DMS79 treated with DMSO at 0.1 percent for 48 hours (cell line): Measurements from ENCODE around the gene WNT6.

ENCODE experiments used
- DNase-seq: peaks from one replicate; lab custom pipeline; 2025; lab: John Stamatoyannopoulos, UW

Gene WNT6

DNA sequence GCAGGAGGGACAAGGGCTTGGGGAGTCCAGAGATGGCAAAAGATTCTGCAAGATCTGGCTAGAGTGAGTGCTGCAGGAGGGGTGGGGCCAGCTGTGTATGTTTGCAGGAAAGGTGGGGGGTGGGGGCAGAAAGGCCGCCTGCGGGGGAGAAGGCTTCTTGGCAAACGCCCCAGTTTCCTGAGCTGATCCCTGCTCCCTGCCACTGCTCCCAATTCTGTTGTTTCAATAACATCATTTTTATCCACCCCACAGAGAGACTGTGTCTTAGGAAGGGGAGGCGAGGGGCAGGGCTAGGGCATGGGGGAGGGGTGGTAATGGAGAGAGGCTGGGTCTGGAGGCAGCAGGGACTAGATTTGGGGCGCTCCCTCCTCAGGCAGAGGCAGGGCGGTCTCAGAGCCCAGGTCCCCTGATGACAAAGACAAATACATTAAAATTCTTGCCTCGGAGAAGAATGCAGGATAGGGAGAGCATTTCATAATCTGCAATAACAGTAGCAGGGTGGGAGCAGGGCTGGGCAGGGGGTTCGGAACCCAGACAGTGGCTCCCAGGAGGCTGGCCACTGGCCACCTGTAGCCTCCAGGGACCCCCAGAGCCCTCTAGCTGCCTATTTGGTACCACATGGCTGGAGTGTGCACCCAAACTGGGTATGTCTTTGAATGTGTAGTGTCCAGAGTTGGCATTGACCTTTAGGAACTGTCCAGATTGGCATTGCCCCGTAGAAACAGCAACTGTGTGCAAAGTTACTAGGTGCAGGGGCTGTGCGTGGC is 2.1 kb upstream of the WNT6 start:
- DNase-seq: no peak

DNA sequence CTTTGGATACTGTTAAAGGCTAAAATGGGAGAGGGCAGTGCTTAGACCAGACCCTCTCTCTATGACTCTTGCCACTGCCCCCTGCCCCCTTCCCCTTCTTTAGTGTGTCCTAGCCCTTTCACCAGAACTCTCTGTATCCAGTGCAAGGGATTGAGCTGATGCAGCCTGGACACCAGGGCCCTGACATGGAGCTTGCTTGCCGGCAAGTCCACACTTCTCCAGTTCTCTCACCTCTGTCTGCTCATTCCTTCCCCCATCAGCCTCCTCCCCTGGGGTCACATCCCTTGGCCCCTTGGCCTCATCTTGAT is 1.5 kb upstream of the WNT6 start:
- no peak for DNase-seq

GRCh38 chr2:218858671-218859555 is 692 bp upstream of the WNT6 start:
- DNase-seq: no peak

- DNase-seq: no peak
These were observed 605 bp downstream of the WNT6 start for GRCh38 chr2:218859988-218860831.

GRCh38 chr2:218860950-218861381 is 1.4 kb downstream of the WNT6 start:
- peak; percentile 50 for DNase-seq

DNA sequence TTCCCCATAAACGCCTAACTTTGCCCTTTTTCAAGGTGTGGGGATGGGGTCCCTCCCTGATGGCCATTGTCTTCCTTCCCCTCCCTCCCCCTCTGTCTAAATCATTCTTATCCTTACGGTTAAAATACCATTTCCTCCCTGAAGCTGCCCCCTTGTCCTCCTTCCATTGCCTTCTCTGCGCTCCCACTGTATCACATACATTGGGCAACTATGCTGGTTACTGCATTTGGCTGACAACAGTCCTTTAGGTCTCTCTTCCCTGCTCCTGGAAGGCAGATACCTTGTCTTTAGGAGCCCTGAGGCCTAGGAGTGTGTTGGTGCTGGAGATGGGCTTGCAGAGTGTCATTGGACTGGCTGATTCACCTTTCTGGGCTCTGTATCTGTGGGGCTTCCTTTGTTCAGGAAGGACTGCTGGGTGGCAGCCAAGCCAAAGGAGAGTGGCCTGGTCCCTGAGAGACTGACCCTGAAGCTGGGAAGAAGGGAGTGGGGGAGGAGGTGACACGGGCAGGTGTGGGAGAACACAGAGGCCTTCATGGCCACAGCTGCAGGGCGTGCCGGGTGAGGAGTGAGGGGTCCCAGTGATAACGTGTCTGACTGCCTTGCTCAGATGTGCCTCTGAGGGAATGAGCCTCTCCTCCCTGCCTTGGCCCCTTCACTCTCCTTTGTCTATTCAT is 2.2 kb downstream of the WNT6 start:
- no peak for DNase-seq

- no peak for DNase-seq
These were observed 3.5 kb downstream of the WNT6 start for GRCh38 chr2:218863021-218863520.

DNA sequence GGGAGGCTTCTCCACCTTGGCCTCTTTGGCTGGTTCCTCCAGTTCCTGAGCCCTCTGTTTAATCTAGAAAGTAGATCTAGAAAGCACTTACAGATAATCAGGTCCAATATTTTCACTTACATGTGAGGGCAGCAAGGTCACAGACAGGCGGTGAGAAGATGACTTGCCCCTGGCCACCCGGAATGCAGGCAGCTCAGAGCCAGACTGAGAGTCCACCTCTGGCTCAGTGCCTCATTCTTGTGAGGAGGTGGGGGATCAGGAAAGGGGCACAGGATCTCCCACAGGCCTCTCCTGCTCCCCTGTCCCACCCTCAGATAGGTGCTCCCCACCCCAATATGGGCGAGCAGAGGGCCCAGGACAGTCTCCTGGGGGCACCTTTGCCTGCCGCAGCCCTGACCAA is 5.8 kb downstream of the WNT6 start:
- no peak for DNase-seq

- no peak for DNase-seq
These were observed 6.4 kb downstream of the WNT6 start for GRCh38 chr2:218865999-218866398.

GRCh38 chr2:218867900-218868299 is 8.3 kb downstream of the WNT6 start:
- no peak for DNase-seq

GRCh38 chr2:218869064-218869463 is 9.5 kb downstream of the WNT6 start:
- no peak for DNase-seq

DNA sequence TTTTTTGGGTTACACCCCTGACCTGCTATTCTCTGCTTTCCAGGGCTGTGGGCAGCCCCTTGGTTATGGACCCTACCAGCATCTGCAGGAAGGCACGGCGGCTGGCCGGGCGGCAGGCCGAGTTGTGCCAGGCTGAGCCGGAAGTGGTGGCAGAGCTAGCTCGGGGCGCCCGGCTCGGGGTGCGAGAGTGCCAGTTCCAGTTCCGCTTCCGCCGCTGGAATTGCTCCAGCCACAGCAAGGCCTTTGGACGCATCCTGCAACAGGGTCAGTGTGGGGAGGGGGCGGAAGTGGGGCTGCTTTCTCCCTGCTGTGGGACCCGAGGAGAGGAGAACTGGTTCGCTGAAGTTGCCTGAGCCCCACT is 11.4 kb downstream of the WNT6 start:
- DNase-seq: no peak

DNA sequence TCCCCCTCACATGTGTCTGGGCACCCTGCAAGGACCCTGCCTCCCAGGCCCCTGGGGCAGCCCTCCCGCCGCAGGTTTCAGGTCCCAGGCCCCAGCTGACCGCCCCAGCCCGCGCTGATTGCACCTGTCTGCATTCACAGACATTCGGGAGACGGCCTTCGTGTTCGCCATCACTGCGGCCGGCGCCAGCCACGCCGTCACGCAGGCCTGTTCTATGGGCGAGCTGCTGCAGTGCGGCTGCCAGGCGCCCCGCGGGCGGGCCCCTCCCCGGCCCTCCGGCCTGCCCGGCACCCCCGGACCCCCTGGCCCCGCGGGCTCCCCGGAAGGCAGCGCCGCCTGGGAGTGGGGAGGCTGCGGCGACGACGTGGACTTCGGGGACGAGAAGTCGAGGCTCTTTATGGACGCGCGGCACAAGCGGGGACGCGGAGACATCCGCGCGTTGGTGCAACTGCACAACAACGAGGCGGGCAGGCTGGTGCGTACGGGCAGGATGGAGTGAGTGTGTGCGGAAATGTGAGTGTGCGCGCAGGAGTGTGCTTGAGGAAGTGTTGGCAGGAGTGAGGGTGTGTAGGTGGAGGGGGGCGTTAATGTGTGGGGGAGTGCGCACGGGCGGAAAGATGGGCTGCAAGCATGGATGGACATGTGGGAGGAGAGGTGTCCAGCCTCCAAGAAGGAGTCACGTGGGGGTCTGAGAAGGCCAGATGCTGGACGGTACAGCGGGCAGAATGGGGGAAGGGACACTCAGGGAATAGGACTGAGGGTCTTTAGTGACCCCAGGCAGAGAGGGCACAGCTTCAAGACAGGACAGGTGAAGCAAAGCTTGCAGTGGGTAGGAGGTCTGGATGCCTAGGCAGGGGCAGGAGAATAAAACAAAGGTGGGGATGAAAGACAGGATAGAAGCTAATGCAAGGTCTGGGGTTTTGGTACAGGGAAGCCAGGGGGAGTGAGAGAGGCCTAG is 12.0 kb downstream of the WNT6 start:
- DNase-seq: no peak

- no peak for DNase-seq
These were observed 13.2 kb downstream of the WNT6 start for GRCh38 chr2:218872645-218873358.

- no peak for DNase-seq
These were observed 14.0 kb downstream of the WNT6 start for GRCh38 chr2:218873359-218874194.

GRCh38 chr2:218875692-218876246 is 16.2 kb downstream of the WNT6 start:
- no peak for DNase-seq

DNA sequence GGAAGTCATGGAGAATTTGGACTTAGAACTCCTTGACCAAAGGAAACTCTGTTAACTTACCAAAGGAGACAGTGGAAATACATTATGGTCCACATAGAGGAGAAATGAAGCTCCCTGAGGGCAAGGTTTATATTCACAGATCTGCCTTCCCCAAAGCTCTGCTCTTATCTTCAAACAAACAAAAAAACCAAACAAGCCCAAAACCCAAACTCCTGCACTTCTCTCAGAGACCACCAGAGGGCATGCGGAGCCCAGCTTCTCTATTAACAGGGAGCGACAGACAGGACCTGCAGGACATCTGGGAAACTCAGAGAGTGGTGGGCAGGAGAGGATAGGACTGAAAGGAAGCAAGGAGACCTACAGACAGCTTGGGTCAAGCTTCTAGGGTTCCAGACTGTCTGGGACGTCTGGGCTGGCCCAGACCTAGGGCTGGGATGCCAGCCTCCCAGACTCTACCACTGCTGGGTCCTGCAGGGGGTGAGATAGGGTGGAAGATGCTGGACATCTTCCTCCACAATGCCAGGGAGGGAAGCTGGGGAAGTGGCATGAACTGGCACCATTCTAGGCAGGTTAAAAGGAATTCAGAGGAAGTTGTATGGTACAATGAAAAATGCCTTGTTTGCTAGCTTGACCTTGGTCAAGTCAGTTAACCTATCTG is 17.1 kb downstream of the WNT6 start:
- peak; percentile 77 for DNase-seq

- DNase-seq: no peak
These were observed 17.7 kb downstream of the WNT6 start for GRCh38 chr2:218877331-218877730.
